Sigmoid colon (tissue), 4 donors: Measurements from ENCODE around the gene REPS1.

ENCODE experiments used
- CTCF ChIP-seq, 4 experiments: fragments of 450-650 bp in 3 of 4; fragments of 200-600 bp in 1 of 4; IDR thresholded peaks; one replicate each; pipeline ENCODE4 v1.5.1; 2016 to 2019; ENCODE audit warnings: antibody characterized with exemption in 4 of 4, mild to moderate bottlenecking in 3 of 4, moderate library complexity in 2 of 4
- POLR2A ChIP-seq, 2 donors: fragments of 450-650 bp; IDR thresholded peaks; one replicate each; pipeline ENCODE4 v1.6.1; 2016; ENCODE audit warnings: antibody characterized with exemption in 2 of 2, mild to moderate bottlenecking in 2 of 2, moderate library complexity in 2 of 2
- POLR2AphosphoS5 ChIP-seq, 4 donors: sonication (generic); formaldehyde crosslinking; IDR thresholded peaks; one replicate each; pipeline ENCODE4 v1.6.1; 2017; ENCODE audit warnings: antibody characterized with exemption in 4 of 4

- TF ChIP-seq POLR2A (IDR thresholded peaks at IDR 0.05), result no peak
- TF ChIP-seq POLR2AphosphoS5 (IDR thresholded peaks at IDR 0.05), result no peak
- TF ChIP-seq CTCF (IDR thresholded peaks at IDR 0.05), result no peak
These were observed 24.9 kb downstream of the REPS1 start for GRCh38 chr6:138963119-138963518.
